Adrenal gland (tissue), 12 donors: ENCODE results near the gene EHBP1L1. TPM values are rescaled to one million over a fixed set of nuclear protein-coding genes. Genes with fewer than 3 reads are reported as not detected.
"Not testable (repeated sequence)": the region's sequence is repeated elsewhere in the genome, so short reads cannot be mapped to it uniquely, and the experiment has no call there.

ENCODE experiments used
- DNase-seq, 7 donors: peaks; one replicate each; pipeline ENCODE4 v3.0.0-alpha.2; 2019 to 2020
- H3K27ac ChIP-seq, 5 donors: fragments of 200-600 bp; sonication (generic) in 4 of 5; 1 replicate in 3 of 5; 2 replicates in 2 of 5; pipeline versions ENCODE4 v1.5.1 to v1.8.0; 2016 to 2020; ENCODE audit warnings: mild to moderate bottlenecking in 1 of 5
- H3K27me3 ChIP-seq: fragments of 200-600 bp; 2 replicates; pipeline ENCODE4 v1.8.0; 2021
- H3K36me3 ChIP-seq, 2 donors: fragments of 200-600 bp; replicated peaks in 1 of 2; 1 replicate in 1 of 2; 2 replicates in 1 of 2; pipeline versions ENCODE4 v1.5.1 to v1.8.0; 2018 to 2022
- H3K4me1 ChIP-seq, 2 donors: fragments of 200-600 bp; replicated peaks in 1 of 2; 1 replicate in 1 of 2; 2 replicates in 1 of 2; pipeline versions ENCODE4 v1.5.1 to v1.8.0; 2018 to 2021
- H3K4me3 ChIP-seq, 4 donors: fragments of 200-600 bp; sonication (generic) in 3 of 4; one replicate each; pipeline ENCODE4 v1.5.1; 2016 to 2018
- H3K9me3 ChIP-seq, 3 donors: fragments of 200-600 bp; sonication (generic) in 1 of 3; replicated peaks in 1 of 3; 1 replicate in 2 of 3; 2 replicates in 1 of 3; pipeline versions ENCODE4 v1.5.1 to v1.8.0; 2016 to 2021
- POLR2A ChIP-seq, 2 donors: fragments of 450-650 bp; IDR thresholded peaks; one replicate each; pipeline ENCODE4 v1.6.1; 2017; ENCODE audit warnings: antibody characterized with exemption in 2 of 2, mild to moderate bottlenecking in 2 of 2, moderate library complexity in 1 of 2
- WGBS, 4 donors: extraction: QIAGEN DNeasy Blood & Tissue Kit in 2 of 4; methylation state at CpG; one replicate each; pipeline versions ENCODE4 v1.1.5 to v1.1.7; 2013 to 2017; 5-methylcytosine and 5-hydroxymethylcytosine counted together
- intact Hi-C, 2 donors: fragments of 100-400 bp; cut with DNase I; formaldehyde crosslinking; loops; one replicate each; pipeline versions ENCODE4 v1.14.1 to v1.15.0; 2022 to 2023
- polyA plus RNA-seq, 3 donors: library from polyadenylated mRNA; stranded (reverse); fragments of 200-250 nt in 2 of 3; fragments of 350-450 nt in 1 of 3; fragmentation: Illumina TruSeq in 1 of 3; extraction: RNeasy Lipid Tissue Mini Kit (QIAGEN cat#74804) in 1 of 3; gene quantifications; one replicate each; pipeline ENCODE4 v1.2.3, GENCODE V29; 2013 to 2014
- total RNA-seq, 9 donors: library from RNA; depleted of rRNA in 4 of 9; stranded (reverse); fragments of >200 nt in 4 of 9; fragments of 120-200 nt in 1 of 9; fragmentation: NEBNext Ultra II Directional in 1 of 9; extraction: Animal tissue kit (Norgen Biotek cat#: 25700) in 1 of 9; gene quantifications; one replicate each; pipeline versions ENCODE4 v1.1.0 to v1.2.4, GENCODE V29; 2013 to 2023
- TF ChIP-seq, protein P1 (sequence below), 6 experiments: fragments of 450-650 bp in 4 of 6; fragments of 200-600 bp in 2 of 6; sonication (generic) in 1 of 6; IDR thresholded peaks; 1 replicate in 5 of 6; 2 replicates in 1 of 6; pipeline versions ENCODE4 v1.5.1 to v1.8.0; 2016 to 2021; ENCODE audit warnings: antibody characterized with exemption in 6 of 6, mild to moderate bottlenecking in 2 of 6, moderate library complexity in 1 of 6
- donor health status: healthy with polysubstance abuse.
- donor health status: Bipolar disorder and iron deficiency.
- donor health status: DM: yes; HTN: yes; CAD: no.
- donor health status: DM: no; HTN: no; CAD: no.
- donor health status: DM: no; HTN: no; CAD: no.
- donor health status: DM: yes; HTN: yes; CAD: no.

EHBP1L1 gene
- total and polyA plus RNA-seq, 12 donors: 8.7 to 68.0 (median 34.5) TPM

DNA sequence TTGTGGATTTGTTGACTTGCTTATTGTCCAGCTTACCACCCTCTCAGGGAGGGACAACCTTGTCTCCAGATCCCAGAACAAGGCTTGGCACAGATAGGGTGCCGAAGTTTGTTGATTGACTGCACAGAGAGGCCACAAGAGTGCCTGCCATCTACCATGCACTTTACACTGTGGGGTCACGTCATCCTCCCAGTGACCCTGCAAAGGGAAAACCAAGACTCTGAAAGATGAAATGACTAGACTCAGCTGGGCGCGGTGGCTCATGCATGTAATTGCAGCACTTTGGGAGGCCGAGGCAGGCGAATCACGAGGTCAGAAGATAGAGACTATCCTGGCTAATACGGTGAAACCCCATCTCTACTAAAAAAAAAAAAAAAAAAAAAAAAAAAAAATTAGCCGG is 13.1 kb upstream of the EHBP1L1 start:
- no peak overlapping the region for H3K27ac ChIP-seq
- no peaks in the 10 kb centered on the region for H3K36me3 ChIP-seq
- WGBS, 4 donors: 80 to 89% (median 87%) methylated on average over 8 to 9 of the region's 9 CpGs
- DNase-seq: no peak
- intact Hi-C loops: no loop called here
- TF ChIP-seq, protein P1, sequence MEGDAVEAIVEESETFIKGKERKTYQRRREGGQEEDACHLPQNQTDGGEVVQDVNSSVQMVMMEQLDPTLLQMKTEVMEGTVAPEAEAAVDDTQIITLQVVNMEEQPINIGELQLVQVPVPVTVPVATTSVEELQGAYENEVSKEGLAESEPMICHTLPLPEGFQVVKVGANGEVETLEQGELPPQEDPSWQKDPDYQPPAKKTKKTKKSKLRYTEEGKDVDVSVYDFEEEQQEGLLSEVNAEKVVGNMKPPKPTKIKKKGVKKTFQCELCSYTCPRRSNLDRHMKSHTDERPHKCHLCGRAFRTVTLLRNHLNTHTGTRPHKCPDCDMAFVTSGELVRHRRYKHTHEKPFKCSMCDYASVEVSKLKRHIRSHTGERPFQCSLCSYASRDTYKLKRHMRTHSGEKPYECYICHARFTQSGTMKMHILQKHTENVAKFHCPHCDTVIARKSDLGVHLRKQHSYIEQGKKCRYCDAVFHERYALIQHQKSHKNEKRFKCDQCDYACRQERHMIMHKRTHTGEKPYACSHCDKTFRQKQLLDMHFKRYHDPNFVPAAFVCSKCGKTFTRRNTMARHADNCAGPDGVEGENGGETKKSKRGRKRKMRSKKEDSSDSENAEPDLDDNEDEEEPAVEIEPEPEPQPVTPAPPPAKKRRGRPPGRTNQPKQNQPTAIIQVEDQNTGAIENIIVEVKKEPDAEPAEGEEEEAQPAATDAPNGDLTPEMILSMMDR (IDR thresholded peaks at IDR 0.05): no peak
- TF ChIP-seq POLR2A (IDR thresholded peaks at IDR 0.05): no peak
- peaks cover 29 to 48% of the 10 kb centered on the region in 2 donors for H3K4me1 ChIP-seq
- no peaks in the 10 kb centered on the region for H3K9me3 ChIP-seq
- no peaks in the 10 kb centered on the region for H3K27me3 ChIP-seq
- no peak overlapping the region for H3K4me3 ChIP-seq

DNA sequence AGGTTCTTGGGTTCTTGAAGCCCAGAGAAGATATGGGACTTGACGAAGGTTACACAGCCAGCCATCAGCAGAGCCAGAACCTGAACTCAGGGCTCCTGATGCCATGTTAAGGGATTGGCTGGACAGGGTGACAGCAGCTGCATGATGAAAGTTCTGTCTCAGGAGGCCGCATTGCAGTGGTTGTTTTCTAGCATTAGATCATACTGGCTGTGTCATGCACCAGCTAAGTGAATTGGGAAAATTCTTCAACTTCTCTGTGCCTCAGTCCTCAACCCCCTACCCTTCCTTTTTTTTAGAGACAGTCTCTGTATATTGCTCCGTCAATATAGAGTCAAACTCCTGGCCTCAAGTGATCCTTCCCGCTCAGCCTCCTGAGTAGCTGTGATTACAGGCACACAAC is 12.3 kb upstream of the EHBP1L1 start:
- no peaks in the 10 kb centered on the region for H3K9me3 ChIP-seq
- H3K4me1 ChIP-seq: peaks cover 28 to 54% of the 10 kb centered on the region in 2 donors
- H3K4me3 ChIP-seq: no peak overlapping the region
- no peaks in the 10 kb centered on the region for H3K27me3 ChIP-seq
- H3K36me3 ChIP-seq: no peaks in the 10 kb centered on the region
- DNase-seq: no peak
- intact Hi-C loops: no loop called here
- H3K27ac ChIP-seq: no peak overlapping the region
- 92 to 95% (median 94%) methylated on average over 3 to 4 of the region's 4 CpGs for WGBS, 4 donors
- TF ChIP-seq, protein P1 (IDR thresholded peaks at IDR 0.05): no peak
- no peak for TF ChIP-seq POLR2A (IDR thresholded peaks at IDR 0.05)

DNA sequence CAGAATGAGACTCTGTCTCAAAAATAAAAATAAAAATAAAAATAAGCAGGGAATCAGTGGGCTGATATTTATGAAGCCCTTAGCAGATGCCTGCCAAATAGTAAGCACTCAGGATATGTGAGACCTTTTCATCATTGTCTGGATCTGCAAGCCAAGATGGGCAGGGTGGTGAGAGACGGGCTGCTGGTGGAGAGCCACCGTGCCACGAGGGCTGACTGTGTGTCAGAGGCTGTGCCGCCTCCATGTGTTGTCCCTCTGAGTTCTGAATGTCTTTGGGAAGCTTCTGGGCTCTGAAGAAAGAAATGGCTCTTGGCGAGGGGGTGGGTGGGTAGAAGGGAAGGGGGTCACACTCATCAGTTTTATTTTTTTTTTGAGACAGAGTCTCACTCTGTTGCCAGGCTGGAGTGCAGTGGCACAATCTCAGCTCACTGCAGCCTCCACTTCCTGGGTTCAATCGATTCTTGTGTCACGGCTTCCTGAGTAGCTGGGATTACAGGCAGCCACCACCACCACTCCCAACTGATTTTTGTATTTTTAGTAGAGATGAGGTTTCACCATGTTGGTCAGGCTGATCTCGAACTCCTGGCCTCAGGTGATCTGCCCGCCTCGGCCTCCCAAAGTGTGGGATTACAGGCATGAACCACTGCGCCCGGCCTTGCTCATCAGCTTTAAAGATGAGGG is 10.8 kb upstream of the EHBP1L1 start:
- DNase-seq, H3K4me3 ChIP-seq, H3K27me3 ChIP-seq, H3K9me3 ChIP-seq, H3K36me3 ChIP-seq, intact Hi-C loops: not testable (repeated sequence)
- peaks cover 25 to 49% of the 10 kb centered on the region in 2 donors for H3K4me1 ChIP-seq
- 79 to 83% (median 81%) methylated on average over 12 of the region's 12 CpGs for WGBS, 4 donors
- peak overlapping the region in 3 of 5 donors; percentile 52 to 70 (median 65) for H3K27ac ChIP-seq

DNA sequence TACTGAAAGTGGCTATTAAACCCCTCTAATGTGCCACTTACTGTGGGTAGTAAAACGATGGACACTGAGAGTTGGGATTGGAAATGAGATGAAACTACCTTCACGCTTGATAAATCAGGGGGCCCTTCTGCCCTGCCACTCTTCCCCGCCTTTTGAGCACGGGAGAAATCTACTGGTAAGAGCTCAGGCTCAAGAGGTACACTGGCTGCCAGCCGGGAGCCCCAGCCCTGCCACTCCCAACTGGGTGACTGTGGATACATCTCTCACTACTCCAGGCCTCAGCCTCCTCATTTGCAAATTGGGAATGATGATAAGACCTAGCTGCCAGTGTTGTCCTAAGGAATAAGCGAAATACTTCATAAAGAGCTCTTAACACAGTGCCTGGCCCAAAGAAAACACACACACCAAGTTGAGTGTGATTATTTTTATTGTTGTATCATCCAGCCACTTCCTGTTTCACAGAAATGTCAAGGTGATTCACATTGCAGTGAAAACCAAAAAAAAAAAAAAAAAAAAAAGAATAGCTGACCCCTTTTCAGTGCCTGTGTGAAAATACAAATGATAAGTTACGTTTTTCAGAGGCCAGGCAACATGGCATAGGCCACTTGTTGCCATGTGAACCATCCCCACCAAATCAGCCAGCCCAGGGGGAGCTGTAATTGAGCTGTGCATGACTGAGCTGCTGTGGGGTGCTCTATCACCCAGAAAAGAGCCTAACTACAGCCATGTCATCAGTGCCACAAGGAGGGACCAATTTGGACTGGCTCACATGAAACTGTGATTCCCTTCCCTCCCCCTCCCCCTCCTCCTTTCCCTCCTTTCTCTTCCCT is 10.0 kb upstream of the EHBP1L1 start:
- Histone ChIP-seq H3K4me1 (peaks cover 27 to 42% of the 10 kb centered on the region in 2 donors), H3K27me3 (no peaks in the 10 kb centered on the region), H3K36me3 (no peaks in the 10 kb centered on the region), H3K9me3 (no peaks in the 10 kb centered on the region), H3K4me3 (no peak overlapping the region), H3K27ac (peak overlapping the region in 3 of 5 donors; percentile 52 to 74 (median 70))
- no peak for DNase-seq
- intact Hi-C loops: no loop called here
- no peak for TF ChIP-seq POLR2A (IDR thresholded peaks at IDR 0.05)
- TF ChIP-seq, protein P1 (IDR thresholded peaks at IDR 0.05): no peak
- WGBS, 4 donors: 40 to 63% (median 52%) methylated on average over 7 of the region's 7 CpGs
